Duodenal mucosa (tissue), 2 donors: ENCODE measurements around the gene RASA3.

Source experiments
- H3K27ac ChIP-seq: one replicate; pipeline ENCODE4 v1.7.0; 2013; ENCODE audit warnings: low read depth, low read length
- H3K27me3 ChIP-seq, 2 donors: one replicate each; pipeline ENCODE4 v1.7.0; 2013; ENCODE audit warnings: low read length in 2 of 2, control low read depth in 1 of 2; ENCODE audit not compliant: insufficient read depth in 2 of 2, control insufficient read depth in 1 of 2
- H3K36me3 ChIP-seq, 2 donors: one replicate each; pipeline ENCODE4 v1.7.0; 2013; ENCODE audit warnings: low read length in 2 of 2, control low read depth in 1 of 2; ENCODE audit not compliant: insufficient read depth in 2 of 2, control insufficient read depth in 1 of 2
- H3K4me1 ChIP-seq, 2 donors: one replicate each; pipeline ENCODE4 v1.7.0; 2013; ENCODE audit warnings: low read length in 2 of 2, control low read depth in 1 of 2; ENCODE audit not compliant: insufficient read depth in 2 of 2, control insufficient read depth in 1 of 2
- H3K4me3 ChIP-seq, 2 donors: one replicate each; pipeline ENCODE4 v1.7.0; 2013; ENCODE audit warnings: low read length in 2 of 2, low read depth in 1 of 2
- H3K9ac ChIP-seq, 2 donors: one replicate each; pipeline ENCODE4 v1.7.0; 2013; ENCODE audit warnings: low read length in 2 of 2, low read depth in 1 of 2
- H3K9me3 ChIP-seq, 2 donors: one replicate each; pipeline ENCODE4 v1.7.0; 2013; ENCODE audit warnings: low read length in 2 of 2, control low read depth in 1 of 2; ENCODE audit not compliant: control insufficient read depth in 1 of 2

RASA3 gene

DNA sequence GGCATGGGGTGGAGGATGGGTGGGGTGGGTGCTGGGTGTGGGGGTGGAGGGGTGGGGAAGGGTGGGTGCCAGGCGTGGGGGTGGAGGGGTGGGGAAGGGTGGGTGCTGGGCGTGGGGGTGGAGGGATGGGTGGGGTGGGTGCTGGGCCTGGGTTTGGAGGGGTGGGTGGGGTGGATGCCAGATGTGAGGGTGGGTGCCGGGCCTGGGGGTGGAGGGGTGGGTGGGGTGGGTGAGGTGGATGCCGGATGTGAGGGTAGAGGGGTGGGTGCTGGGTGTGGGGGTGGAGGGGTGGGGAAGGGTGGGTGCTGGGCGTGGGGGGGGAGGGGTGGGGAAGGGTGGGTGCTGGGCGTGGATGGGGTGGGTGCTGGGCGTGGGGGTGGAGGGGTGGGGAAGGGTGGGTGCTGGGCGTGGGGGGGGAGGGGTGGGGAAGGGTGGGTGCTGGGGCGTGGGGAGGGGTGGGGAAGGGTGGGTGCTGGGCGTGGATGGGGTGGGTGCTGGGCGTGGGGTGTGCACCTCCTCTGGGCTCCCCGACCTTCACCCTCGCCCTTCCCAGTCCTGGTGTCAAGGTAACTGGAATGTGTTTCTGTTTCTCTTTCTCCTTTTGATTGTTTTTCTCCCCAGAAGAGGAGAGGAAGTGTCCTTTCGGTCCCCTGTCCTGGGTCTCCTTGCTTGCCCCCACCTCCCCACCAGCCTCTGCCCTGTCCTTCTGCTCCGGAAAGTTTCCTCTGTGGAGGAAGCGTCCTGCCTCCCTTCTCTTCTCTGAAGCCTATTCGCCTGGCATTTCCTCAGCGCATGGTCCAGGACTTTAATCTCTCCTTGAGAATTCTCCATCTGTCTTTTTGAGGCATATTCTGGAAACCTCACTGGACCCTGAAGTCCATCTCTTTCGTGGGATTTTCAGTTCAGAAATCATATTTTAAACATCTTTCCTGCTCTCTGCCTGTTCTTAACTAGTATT lies 23.8 kb upstream of the RASA3 start:
- Histone ChIP-seq H3K27ac (no peak overlapping the region), H3K9me3 (no peaks in the 10 kb centered on the region), H3K4me1 (peaks cover 7 to 9% of the 10 kb centered on the region in 2 donors), H3K36me3 (no peaks in the 10 kb centered on the region), H3K27me3 (no peaks in the 10 kb centered on the region), H3K9ac (peak overlapping the region in 1 of 2 donors; percentile 45), H3K4me3 (peak overlapping the region; percentile 32 to 45)

DNA sequence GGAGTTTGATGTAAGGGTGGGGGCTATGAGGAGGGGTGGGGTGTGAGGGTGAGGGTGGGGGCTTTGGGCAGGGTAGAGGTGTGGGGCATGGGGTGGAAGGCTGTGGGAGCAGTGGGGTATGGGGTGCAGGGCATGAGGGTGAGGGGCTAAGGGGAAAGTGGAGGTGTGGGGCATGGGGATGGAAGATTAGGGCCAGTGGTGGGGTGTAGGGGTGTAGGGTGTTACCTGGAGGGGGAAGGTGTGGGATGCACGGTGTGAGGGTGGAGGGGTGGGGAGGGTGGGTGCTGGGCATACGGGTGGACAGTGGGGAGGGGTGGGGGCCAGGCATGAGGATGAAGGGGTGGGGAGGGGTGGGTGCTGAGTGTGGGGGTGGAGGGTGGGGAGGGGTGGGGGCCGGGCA lies 22.9 kb upstream of the RASA3 start:
- H3K27ac ChIP-seq, result no peak overlapping the region
- no peaks in the 10 kb centered on the region for H3K27me3 ChIP-seq
- no peaks in the 10 kb centered on the region for H3K36me3 ChIP-seq
- H3K4me3 ChIP-seq, result no peak overlapping the region
- peaks cover 11 to 15% of the 10 kb centered on the region in 2 donors for H3K4me1 ChIP-seq
- H3K9me3 ChIP-seq, result no peaks in the 10 kb centered on the region
- H3K9ac ChIP-seq, result no peak overlapping the region

DNA sequence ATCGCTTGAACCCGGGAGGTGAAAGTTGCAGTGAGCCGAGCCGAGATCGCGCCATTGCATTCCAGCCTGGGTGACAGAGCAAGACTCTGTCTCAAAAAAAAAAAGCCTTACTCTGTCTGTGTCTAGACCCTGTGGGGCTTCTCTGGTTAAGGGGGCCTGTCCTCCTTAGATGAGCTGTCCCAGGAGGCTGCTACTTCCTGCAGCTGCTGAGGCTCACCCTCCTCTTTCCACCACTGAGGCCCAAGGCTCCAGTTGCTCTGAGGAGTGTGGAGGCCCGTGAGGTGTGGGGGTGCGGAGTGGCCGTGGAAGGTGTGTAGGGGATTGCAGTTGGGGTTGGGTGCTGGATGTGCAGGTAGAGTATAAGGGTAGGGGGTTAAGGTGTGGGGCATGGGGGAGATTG lies 22.1 kb upstream of the RASA3 start:
- Histone ChIP-seq H3K27ac (no peak overlapping the region), H3K27me3 (no peaks in the 10 kb centered on the region), H3K4me3 (no peak overlapping the region), H3K36me3 (no peaks in the 10 kb centered on the region), H3K9ac (no peak overlapping the region), H3K9me3 (no peaks in the 10 kb centered on the region), H3K4me1 (peaks cover 11 to 17% of the 10 kb centered on the region in 2 donors)

DNA sequence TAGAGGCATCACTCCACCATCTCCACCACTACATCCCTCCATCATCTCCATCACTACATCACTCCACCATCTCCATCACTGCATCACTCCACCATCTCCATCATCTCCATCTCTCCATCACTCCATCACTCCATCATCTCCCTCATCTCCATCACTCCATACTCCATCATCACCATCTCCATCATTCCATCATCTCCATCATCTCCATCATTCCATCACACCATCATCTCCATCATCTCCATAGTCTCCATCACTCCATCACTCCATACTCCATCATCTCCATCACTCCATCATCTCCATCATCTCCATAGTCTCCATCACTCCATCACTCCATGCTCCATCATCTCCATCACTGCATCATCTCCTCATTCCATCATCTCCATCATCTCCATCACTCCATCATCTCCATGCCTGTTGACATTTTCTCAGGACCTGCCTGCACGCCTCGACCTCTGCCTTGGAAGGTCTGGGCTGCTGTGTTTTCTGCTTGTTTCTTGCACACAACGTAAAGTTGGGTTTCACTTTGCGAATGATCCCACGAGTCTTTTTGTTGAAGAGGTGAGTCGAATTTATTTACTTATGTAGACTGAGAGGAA lies 21.2 kb upstream of the RASA3 start:
- peaks cover 11 to 17% of the 10 kb centered on the region in 2 donors for H3K4me1 ChIP-seq

DNA sequence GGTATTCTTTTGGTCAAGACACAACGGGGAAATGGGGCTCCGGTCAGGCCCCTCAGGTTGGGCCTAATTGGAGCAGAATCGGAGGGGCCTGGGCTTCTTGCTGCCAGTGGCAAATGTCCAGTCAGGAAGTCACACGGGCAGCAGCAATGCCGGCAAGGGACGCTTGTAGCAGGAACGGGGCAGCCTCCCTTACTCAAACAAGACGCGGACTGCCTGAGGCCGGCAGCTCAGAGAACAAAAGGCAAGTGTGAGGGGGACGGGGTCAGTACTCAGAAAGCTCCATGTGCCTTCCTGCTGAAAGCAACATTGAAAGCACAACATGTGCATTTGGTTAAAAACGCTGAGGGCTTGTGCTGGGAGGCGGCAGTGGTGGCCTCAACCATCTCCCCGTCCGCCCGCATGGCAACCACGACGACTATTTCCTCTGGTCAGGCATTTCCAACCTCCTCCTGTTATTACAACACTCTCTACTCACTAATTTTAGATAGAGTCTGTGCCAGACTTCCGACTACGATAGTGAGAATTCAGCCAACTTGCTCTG lies 20.5 kb upstream of the RASA3 start:
- Histone ChIP-seq H3K27ac (no peak overlapping the region), H3K27me3 (no peaks in the 10 kb centered on the region), H3K4me1 (peaks cover 16 to 17% of the 10 kb centered on the region in 2 donors), H3K36me3 (no peaks in the 10 kb centered on the region), H3K9me3 (no peaks in the 10 kb centered on the region), H3K4me3 (no peak overlapping the region), H3K9ac (no peak overlapping the region)

More for the DNA sequence above, 21.2 kb upstream of the RASA3 start:
- Histone ChIP-seq H3K36me3 (no peaks in the 10 kb centered on the region), H3K9me3 (no peaks in the 10 kb centered on the region), H3K4me3 (no peak overlapping the region), H3K27me3 (no peaks in the 10 kb centered on the region), H3K27ac (no peak overlapping the region), H3K9ac (no peak overlapping the region)

DNA sequence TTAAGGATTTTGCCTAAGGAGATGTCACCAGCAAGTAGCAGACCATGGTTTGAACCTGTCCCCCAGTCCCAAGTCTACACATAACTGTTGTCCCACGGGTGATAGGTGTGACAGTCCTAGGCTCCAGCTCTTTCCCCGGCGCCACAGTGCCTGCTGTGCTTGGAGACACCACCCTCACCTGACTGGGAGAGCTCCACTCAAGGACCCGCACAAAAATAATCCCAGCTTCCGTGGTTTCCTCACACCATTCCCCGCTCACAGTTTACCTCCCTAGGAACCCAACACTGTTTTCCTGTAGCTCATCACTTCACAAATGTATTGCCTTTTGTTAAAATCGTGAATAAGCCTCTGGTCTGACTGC lies 19.8 kb upstream of the RASA3 start:
- no peak overlapping the region for H3K9ac ChIP-seq
- H3K27ac ChIP-seq, result no peak overlapping the region

DNA sequence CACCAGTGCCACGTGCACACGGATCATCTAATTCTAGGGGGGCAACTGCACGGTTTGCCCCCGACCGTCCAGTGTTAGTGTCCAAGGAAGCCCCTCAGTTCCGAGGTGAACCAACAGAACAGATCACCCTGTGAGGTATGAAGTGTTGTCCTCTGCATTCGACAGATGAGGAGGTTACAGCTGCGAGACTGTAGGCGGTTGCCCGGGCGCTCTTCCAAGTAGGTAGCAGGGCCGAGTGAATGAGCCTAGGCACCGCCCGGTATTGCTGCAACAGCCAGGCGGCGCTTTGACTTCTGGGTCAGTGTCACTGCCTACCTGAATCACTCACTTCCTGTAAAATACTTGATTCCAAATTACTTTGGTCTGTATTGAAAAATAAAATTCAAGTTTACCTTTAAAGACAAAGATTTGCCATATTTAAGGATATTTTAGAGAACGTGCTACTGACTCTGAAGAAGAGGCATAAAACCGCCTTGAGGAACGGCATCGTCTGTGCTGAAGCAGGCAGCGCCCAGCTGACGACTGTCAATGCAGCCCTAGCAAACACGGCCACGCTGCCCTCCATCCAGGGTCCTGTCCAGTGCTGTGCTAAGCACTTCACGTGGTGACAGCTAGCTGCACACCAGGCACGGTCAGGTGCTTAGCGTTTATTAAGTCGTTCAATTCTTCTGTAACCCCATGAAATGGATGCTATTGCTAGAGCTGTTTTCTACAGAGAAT lies 19.3 kb upstream of the RASA3 start:
- Histone ChIP-seq H3K9me3 (no peaks in the 10 kb centered on the region), H3K4me1 (peaks cover 16 to 17% of the 10 kb centered on the region in 2 donors), H3K27ac (no peak overlapping the region), H3K27me3 (no peaks in the 10 kb centered on the region), H3K9ac (no peak overlapping the region), H3K36me3 (no peaks in the 10 kb centered on the region), H3K4me3 (no peak overlapping the region)

More for the DNA sequence above, 19.8 kb upstream of the RASA3 start:
- H3K4me3 ChIP-seq, result no peak overlapping the region
- no peaks in the 10 kb centered on the region for H3K9me3 ChIP-seq
- H3K36me3 ChIP-seq, result no peaks in the 10 kb centered on the region
- peaks cover 16 to 17% of the 10 kb centered on the region in 2 donors for H3K4me1 ChIP-seq
- H3K27me3 ChIP-seq, result no peaks in the 10 kb centered on the region

DNA sequence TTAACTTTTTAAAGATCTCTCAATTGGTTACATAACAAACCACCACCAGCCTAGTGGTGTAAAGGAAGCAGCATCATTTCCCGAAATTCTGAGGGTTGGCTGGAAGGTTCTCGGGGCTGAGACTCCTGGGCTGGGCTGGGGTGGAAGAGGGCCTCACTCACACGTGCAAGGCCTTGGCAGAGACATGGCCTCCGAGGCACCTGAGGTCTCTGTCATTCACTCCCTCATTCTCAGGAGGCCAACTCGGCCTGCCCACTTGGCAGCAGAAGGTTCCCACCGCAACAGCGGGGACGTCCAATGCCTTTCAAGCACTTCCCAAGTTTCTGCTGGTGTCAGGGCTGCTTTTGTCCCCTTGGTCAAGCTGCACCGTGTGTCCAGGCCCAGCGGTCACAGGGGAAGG lies 18.6 kb upstream of the RASA3 start:
- peaks cover 16 to 17% of the 10 kb centered on the region in 2 donors for H3K4me1 ChIP-seq
- no peaks in the 10 kb centered on the region for H3K27me3 ChIP-seq
- H3K27ac ChIP-seq, result no peak overlapping the region
- H3K9ac ChIP-seq, result no peak overlapping the region
- no peak overlapping the region for H3K4me3 ChIP-seq
- no peaks in the 10 kb centered on the region for H3K36me3 ChIP-seq
- no peaks in the 10 kb centered on the region for H3K9me3 ChIP-seq

DNA sequence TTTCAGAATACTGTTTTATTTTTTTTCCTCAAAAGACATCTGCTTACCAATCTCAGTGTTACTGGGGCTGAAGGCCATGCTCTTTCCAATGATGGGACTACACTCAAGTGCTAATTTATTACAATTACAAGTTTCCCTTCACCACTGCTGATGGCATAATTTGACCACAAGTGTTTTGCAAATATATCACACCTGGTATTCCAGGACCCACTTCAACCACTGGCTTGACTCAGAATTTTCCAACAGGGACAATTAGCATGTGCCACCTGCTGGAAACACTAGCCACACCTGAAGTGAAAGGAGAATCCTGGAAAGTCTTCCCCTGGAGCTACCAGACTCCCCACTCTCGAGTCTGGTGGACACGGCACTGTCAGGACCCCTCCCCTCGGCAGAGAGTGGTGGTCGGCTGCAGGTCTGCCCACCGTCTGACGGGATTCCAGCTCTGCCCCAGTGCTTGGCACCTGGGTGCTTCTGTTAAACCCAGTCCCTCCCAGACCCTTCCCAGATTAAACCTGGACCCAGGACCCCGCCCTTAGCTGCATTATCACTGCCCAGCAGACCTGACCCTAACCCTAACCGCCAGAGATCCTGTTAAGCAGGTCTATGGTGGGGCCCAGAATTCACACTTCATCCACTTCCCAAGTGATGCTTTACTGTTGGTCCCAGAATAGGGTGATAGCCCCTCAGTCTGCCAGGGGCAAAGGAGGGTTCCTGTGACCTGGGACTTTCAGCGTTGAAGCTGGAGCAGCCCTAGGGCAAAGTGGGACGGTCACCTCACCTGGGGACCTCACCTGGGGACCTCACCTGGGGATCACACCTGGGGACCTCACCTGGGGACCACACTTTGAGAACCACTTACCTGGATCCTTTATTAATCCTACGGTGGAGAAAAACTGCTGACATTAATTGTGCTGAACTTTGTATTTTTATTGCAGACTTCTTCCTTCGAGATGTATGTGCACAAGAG lies 17.6 kb upstream of the RASA3 start:
- H3K27me3 ChIP-seq, result no peaks in the 10 kb centered on the region
- H3K36me3 ChIP-seq, result no peaks in the 10 kb centered on the region
- peaks cover 16 to 17% of the 10 kb centered on the region in 2 donors for H3K4me1 ChIP-seq
- no peaks in the 10 kb centered on the region for H3K9me3 ChIP-seq
- H3K9ac ChIP-seq, result no peak overlapping the region
- H3K27ac ChIP-seq, result no peak overlapping the region
- no peak overlapping the region for H3K4me3 ChIP-seq
